RPMI8226 (cell line): ENCODE results near the gene LRCH1.
"Not testable (repeated sequence)": the region's sequence is repeated elsewhere in the genome, so short reads cannot be mapped to it uniquely, and the experiment has no call there.

ENCODE experiments used
- DNase-seq: peaks from one replicate; pipeline ENCODE4 v3.0.0-alpha.2; 2015

LRCH1 gene, protein sequence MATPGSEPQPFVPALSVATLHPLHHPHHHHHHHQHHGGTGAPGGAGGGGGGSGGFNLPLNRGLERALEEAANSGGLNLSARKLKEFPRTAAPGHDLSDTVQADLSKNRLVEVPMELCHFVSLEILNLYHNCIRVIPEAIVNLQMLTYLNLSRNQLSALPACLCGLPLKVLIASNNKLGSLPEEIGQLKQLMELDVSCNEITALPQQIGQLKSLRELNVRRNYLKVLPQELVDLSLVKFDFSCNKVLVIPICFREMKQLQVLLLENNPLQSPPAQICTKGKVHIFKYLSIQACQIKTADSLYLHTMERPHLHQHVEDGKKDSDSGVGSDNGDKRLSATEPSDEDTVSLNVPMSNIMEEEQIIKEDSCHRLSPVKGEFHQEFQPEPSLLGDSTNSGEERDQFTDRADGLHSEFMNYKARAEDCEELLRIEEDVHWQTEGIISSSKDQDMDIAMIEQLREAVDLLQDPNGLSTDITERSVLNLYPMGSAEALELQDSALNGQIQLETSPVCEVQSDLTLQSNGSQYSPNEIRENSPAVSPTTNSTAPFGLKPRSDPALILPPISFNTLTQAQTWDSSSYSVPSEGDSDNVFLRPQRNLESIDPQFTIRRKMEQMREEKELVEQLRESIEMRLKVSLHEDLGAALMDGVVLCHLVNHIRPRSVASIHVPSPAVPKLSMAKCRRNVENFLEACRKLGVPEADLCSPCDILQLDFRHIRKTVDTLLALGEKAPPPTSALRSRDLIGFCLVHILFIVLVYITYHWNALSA

DNA sequence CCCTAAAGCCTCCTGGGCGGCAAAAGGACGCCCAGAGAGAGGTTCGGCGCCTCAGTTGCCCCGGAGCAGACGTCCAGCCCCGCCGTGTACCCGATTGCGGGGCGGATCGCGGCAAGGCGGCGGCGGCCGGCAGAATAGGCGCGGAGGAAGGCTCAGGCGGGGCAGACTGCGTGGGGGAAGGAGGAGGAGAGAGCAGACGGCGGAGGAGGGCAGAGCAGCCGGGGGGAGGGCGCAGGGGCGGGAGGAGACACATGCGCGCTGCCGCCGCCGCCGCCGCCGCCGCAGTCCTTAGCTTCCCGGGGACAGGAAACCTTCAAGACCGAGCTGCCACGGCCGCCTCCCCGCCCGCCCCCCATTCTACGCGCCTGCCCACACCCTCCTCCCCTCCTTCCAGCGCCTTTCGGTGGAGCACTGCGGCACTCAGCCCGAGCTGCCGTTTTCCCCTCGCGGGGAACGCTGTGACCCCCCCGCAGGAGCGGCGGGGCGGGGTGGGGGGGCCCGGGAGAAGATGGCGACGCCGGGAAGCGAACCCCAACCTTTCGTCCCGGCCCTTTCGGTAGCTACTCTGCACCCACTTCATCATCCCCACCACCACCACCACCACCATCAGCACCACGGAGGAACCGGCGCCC is at the start of gene LRCH1:
Gene LRCH1, plus strand, starts transcription at position 282 of the 632 bp plus-strand sequence. Its CDS starts 227 bp downstream, at position 509.
- peak; percentile 86 for DNase-seq

DNA sequence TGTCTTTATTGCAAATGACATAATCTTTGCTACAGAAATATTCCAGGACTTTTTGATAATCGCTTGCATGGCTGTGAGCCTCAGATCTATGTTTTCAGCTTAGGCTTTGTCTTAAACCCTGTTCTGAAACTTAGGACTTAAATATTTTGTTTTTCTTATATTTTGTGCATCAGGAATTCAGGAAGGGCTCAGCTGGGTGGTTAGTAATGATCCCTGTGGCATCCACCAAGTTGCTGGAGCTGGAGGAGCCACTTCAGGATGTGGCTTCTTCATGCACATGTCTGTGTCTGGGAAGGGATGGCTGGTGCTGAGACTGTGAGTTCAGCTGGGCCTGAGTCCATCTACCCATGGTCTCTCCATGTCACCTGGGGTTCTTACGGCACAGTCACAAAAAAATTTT is 48.9 kb upstream of the LRCH1 start:
- no peak for DNase-seq

DNA sequence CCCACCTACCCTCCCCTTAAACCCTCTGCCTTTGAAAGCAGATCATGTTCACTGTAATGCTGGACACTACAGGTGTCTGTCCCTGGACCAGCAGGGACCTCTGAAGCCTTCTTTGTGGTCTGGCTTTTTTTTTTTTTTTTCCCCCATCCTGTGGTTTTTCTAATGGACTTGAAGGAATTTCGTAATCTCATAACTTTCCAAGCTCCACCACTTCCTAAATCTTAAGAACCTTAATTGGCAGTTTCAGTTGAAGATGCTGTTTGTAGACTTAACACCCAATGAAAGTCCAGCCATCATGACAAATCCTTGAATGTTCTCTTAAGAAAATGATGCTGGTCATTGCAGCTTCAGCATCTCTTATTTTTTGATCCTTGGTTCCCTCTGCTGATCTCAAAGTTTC is 45.0 kb upstream of the LRCH1 start:
- DNase-seq = no peak

DNA sequence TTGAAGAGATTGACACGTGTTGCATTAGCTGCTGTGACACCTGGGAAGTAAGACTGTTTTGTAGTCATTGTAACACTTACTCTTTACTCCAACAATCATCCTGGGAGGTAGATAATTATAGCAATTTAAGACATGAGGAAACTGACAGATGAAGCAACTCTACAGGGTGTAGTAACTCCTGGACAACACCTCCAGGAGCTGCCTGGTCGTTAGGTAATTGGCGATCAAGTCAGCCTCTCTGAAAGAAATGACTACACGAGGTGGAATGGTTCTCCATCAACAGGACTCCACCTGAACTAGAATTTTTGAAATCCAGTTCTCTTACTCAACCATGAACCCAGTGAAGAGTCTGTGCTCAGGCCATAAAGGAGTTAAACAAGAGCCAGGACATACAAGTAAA is 43.0 kb upstream of the LRCH1 start:
- no peak for DNase-seq

DNA sequence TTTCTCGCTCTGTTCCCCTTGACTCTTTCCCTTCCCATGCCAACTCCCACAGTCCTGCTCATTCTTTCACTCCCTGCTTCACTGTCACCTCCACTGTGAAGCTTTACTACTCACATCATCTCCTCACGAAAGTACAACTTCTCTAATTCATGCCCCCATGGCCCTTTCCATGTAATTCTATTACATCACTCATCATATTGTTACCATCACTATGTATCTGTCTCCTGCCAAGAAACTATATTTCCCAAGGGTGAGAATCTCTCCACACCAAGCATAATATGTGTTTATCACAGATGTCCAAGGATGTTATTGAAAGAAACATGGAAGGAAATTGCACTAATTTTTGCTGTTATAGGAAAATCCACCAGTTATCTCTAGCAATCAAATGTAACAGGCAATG is 37.2 kb upstream of the LRCH1 start:
- no peak for DNase-seq

DNA sequence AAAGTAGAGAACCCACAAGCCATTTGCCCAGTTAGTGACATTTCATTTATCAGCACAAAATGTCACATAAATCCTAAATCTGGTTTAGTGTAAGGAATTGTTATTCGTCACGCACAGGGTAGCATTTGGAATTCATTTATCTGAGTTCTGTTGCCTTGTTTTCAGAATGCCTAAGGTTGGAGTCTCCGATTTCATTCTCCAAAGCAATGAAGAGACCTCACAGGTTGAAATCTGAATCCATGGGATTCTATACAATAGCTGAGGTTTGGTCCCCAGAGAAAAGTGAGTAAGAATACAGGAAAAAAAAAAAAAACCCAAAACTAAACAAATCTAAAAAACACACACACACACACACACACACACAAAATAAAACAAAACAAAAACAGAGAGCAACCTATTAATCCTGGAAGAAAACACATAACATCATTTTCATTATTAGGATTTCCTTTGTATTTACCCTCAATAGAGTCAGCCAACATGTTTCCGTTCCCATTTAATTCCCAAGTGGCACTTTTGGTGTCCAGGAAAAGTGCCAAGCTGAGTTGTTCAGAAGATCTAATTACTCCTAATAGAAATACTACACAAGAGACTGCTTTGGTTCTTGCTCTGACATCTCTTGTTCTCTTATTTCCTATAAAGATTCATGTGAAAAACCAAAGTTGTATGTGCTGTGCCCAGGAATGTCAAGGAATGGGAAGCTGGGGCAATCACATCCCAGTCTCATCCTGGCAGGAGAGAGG is 36.2 kb upstream of the LRCH1 start:
- DNase-seq = no peak

DNA sequence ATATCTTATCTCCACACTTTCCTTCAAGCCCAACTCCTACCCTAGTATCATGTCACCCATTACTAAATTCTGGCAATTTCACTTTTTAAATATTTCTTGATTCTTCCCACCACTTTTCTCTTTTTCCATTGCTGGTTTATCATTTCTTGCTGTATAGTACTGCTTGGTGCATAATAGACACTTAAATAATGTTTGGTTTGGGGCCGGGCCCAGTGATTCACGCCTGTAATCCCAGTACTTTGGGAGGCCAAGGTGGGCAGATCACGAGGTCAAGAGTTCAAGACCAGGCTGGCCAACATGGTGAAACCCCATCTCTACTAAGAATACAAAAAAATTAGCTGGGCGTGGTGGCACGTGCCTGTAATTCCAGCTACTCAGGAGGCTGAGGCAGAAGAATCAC is 35.2 kb upstream of the LRCH1 start:
- not testable (repeated sequence) for DNase-seq

DNA sequence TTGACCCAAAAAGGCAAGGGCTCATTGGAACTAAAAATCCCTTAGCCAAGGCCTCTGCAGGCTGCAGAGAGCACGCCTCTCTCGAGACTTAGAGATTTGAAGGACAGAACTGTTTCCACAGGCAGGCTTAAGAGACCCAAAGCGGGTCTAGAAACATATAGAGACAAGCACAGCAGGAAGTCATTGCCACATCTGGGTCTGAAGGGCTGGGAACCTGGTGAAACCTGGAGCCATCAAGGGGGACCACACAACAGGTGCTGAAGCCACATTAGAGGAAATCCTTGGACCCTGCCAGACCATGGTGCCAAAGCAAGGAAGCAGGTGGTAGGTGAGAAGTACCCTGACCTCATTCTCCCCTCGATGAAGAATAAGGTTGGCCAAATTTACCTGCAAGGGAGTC is 33.8 kb upstream of the LRCH1 start:
- DNase-seq = no peak

DNA sequence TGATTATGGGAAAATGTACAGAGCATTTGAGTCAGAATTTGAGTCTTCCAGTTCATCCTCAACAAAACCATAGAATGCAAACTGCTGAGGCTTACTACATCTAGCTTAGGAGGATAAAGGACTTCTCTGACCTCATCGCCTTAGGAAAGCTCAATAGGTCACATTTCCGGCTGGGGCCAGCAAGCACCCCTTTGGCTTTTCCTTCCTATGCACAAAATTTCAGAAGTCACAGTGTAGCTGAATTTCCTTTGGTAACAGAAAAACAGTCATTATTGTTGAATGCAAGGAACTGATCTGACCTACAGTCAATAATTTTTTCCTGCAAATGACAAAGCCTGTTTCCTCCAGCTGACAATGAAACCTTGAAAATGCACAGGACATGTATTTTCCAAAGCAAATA is 32.8 kb upstream of the LRCH1 start:
- DNase-seq = no peak

DNA sequence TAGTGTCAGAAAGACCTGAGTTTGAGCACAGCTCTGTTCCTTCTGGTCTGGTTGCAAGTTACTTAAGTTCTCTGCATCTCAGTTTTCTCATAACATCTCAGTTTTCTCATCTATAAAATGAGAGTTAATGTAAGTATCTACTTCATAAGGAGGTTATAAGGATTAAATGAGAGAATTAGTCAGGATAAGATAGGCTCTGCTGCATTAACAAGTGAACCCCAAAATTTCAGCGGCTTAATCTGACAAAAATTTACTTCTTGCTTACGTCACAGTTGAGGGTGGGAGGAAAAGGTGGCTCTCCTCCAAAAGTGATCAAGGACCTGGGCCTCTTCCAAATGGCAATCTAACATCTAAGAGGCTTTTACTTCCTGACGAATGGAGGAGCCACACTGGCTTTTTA is 31.5 kb upstream of the LRCH1 start:
- DNase-seq = no peak

DNA sequence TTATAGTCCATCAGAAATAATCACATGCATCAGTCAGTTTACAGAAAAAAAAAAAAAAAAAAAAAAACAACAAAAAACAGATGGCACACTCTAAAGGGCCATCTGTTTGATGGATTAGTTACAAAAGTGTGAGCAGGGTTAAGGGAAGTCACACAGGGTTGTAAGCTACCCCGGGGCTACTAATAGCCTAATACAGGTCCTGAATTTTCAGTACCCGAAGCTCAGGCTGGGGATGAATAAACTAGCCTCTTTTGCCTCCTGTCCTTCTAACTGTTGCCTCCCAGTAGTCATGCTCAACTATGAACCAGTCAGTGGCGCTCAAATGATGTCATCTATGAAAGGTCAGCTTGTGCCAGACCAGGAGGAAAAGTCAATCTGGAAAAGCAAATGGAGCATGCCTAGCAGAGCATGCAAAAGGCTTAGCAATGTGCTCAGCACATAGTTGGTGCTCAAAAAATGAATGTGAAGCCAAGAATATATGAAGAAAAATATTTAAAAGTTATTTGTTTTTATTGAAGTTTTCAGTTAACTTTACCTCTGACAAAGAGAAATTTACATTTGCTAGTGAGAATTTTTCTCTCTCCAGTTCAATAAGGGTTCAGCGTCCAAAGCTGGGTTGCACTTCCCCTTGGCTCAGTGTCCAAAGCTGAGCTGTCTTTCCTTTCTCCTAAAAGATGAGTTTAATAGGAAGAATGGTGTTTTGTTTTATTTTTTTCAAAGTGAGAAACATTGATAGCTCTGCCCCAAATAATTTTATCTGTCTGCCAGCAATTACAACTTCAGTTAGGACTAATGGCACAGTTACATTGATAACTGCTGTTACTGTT is 30.8 kb upstream of the LRCH1 start:
- DNase-seq = no peak

DNA sequence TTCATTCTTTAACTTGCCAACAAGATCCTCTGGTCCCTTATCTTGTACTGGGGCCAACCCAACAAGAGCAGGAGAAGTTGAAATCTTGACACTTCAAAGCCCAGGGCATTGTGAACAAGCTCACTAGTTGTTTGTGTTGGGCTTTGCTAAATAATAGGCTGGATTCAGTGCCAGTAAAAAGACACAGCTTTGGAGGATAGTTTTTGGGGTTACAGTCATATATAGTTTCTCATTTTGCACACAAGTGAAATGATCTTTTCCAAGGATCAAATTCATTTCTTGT is 30.3 kb upstream of the LRCH1 start:
- DNase-seq = no peak

DNA sequence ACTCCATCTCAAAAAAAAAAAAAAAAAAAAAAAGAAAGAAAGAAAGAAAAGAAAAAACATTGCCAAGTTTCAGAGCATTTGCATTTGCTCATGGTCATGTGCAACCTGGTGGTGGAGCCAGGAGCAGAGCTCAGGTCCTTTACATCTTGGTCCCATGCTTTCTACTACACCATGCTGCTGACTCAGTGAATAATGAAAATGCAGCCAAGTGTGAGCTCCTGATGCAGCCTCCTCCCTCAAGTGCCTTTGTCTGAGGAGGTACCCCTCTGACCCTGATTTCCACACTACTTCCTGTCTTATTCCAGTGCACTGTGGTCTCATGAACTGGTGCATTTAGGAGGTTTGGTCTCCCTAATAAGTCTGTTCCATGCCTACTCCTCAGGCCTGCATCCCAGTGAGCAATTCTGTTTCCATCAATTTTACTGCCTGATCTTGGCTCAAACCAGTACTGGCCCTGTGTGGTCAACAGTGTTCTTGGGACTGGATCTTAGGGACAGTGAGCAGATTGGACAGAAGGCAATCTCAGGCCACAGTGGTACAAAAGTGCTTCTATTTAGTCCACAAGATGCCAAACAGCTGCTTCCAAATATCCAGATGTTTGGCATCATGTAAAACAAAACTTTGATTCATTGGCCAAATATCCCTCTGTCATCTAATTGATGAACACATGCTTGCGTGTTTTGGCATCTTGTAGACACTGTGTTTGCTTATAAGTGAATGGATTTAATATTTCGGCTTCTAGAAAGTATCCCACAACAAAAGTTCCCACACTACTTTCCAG is 28.8 kb upstream of the LRCH1 start:
- no peak for DNase-seq

DNA sequence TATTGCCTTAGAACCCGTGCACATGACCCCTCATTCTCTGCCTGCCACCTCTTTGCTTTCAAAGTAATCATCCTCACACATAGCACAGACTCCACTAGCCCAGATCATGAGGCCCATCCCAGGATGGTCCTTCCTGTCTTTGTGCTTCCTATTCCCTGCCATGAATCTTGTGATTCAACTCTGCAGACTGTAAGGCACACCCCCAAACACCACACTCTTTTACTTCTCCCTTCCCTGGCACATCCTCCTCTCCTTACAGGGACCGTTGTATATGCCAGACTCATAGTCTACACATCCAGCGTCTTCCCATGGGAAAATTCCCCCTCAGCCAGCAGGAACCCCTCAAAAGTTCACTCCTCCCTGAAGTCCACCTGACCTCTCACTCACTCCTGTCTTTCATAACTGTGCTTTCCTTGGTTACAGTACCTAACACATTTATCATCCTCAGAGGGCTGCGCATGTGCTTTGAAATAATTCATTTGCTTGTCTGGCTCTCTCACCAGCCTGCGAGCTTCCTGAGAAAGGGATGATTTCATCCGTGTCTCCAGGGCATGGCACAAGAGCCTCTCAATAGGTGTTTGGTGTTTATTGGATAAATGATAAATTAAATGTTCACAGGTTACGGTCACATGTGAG is 26.8 kb upstream of the LRCH1 start:
- no peak for DNase-seq

DNA sequence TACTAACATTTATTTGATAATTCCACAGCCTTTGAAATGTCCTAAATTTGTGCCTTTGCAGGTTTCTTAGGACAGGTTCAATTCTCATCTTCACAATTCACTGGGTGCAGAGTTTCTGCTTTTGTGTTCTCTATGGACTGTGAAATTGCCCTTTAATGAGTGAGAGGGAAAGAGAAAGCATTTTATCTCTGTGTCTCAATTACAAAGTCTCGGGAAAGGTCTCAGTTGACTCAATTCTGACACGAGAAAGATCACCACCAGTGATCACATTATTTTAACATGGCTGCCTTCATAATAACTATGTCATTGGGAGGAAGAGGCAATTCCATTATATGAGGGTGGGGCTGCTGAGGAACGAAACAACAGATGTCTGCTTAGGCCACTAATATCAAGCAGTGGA is 26.2 kb upstream of the LRCH1 start:
- no peak for DNase-seq

DNA sequence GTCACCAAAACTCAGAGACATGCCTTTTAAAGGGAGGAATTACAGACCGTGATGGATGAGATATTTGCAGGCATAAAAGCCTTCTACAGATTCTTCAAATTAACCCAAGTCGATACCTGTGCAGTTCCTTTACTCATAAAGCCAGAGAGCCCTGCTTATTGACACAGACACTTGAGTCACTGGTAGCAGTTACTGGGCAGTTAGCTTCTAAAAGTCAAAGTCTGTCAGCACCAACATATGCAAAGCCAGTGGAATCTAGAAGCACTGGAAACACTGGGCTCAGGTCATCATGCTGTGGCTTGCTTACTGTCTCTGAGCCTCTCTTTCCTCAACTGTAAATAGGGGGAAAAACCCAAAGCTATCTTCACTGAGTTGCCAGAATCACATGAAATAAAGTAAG is 25.7 kb upstream of the LRCH1 start:
- DNase-seq = no peak

DNA sequence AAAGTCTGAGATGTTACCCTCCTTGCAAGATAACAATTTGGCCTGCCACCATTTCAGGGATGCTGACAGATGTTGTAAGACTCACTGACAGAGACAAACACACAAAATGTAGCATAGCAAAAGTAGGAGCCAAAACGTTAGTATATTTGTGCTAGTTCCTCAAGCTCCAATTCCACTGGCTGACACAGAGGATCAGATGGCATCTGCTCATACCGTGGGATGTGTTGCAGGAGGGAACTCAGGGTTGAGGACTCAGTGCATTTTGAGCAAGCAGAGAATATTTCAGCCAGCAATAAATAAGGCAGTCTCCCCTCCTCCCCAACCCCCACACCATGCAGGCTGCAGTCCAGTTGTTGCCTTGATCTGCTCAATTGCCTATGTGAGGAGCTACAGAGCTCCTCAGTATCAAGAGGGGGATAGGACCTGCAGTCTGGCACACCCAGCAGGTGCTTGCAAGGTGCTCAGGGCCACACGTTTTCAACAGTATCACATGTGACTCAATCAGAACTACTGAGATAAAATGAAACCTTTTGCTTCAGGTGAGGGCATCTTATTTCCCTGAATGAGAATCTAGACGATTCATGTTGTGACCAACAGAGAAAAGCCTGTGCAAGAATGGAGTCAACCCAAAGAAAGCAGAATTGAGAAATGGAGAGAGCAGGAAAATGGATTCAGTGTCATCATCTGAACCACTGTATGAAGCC is 23.6 kb upstream of the LRCH1 start:
- DNase-seq = no peak

DNA sequence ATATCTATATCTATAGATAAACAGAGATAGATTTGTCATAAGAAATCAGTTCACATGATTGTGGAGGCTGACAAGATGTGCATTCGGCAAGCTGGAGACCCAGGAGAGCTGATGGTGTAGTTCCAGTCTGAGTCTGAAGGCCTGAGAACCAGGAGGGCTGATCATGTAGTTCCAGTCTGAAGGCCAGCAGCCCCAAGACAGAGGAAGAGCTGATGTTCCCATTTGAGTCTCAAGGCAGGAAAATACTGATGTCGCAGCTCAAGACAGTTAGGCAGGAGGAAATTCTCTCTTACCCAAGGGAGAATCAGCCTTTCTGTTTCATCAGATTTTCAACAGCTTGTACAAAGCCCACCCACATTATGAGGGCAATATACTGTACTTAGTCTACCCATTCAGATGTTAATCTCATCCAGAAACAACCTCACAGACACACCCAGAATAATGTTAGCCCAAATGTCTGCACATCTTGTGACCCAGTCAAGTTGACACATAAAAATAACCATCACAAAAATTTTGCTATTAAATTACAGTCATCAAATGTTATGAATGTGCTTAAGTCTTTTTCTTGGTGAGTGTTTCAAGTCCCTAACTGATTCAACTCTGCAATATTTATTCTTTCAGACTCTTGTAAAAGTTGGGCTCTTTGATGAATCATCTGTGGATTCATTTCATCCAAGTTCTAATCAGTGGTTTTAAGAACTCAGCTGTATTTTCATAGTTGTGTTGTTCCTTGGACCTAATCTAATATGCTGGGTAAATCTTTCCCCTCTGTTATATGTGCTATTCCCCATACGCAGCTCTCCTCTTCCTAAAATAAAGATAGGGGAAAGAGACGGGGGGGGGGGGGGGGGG is 22.7 kb upstream of the LRCH1 start:
- no peak for DNase-seq

DNA sequence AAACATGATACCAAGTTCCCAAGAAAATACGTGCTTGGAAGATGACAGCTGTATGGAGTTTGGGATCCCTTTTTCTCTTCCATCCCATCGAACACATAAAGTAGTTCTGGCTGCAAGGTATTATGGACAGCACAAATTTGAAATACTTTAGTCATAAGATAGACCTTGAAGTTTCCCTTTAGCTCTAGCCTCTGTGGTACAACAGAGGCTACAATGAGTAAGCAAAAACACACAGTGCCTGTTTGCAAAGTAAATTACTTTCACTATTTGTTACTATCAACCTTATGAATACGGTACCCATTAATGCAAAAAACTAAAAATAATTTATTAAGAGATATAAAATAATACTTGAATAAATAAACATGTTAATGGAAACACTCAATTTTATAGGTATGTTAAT is 21.0 kb upstream of the LRCH1 start:
- DNase-seq = no peak

DNA sequence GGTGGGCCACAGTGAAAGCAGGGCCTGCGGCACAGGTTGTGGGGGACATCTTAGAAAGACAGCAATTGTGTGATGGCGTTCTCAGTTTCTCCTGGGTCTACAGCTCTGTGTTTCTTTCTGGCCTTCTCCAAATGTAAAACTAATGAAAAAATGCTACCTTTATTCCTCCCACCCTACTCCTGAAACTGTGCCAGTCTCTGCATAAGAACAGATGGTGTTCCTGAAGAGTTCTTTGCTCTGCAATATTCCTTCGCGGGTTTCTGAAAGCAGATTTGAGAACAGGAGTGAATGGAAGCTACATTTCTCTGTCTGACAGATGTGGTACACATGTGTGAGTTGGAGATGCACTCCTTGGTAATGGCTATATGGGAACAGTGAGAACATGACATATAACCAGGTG is 18.0 kb upstream of the LRCH1 start:
- DNase-seq = no peak
